A549 (cell line): ENCODE data around the gene EPS15. TPM values are rescaled to one million over a fixed set of nuclear protein-coding genes. Genes with fewer than 3 reads are reported as not detected.

Experiments
- ATAC-seq, 2 experiments: fragments of 200-7000 bp in 1 of 2; fragments of >200 bp in 1 of 2; cut with Nextera tagmentation in 1 of 2; cut with Tn5 transposase in 1 of 2; 3 replicates each; pipeline versions ENCODE4 v1.8.0 to v1.9.1; 2018 to 2020; ENCODE audit warnings: mild to moderate bottlenecking in 1 of 2, moderate library complexity in 1 of 2
- CTCF ChIA-PET: fragments of 300-600 bp; sonication (Branson Sonifier 250); formaldehyde crosslinking; extraction: SDS; loops from one replicate; lab custom pipeline; 2021; ENCODE audit warnings: antibody characterized with exemption, inconsistent platforms; lab: Yijun Ruan, JAX
- POLR2A ChIA-PET: fragments of 350-600 bp; formaldehyde crosslinking; extraction: SDS; loops from one replicate; lab custom pipeline; 2021; ENCODE audit warnings: antibody characterized with exemption, inconsistent platforms; lab: Yijun Ruan, JAX
- DNase-seq, 2 experiments: peaks; one replicate each; pipeline versions ENCODE4 v3.0.0 to v3.0.0-alpha.2; 2011 to 2016; ENCODE audit warnings: low read depth in 1 of 2, low spot score in 1 of 2
- FAIRE-seq: peaks from 2 replicates; lab custom pipeline; 2011; peaks lifted over from hg19 to GRCh38; lab: Jason Lieb, UNC
- H3K27ac ChIP-seq, 2 experiments: fragments of >200 bp; sonication (Bioruptor Twin); formaldehyde crosslinking; 3 replicates each; pipeline ENCODE4 v1.5.1; 2016 to 2017
- H3K4me1 ChIP-seq: fragments of >200 bp; sonication (Bioruptor Twin); formaldehyde crosslinking; 3 replicates; pipeline ENCODE4 v1.6.1; 2016
- H3K4me2 ChIP-seq: fragments of >200 bp; sonication (Bioruptor Twin); formaldehyde crosslinking; 3 replicates; pipeline ENCODE4 v1.6.1; 2016
- H3K4me3 ChIP-seq: fragments of >200 bp; sonication (Bioruptor Twin); formaldehyde crosslinking; 3 replicates; pipeline ENCODE4 v1.5.1; 2016
- H3K9me3 ChIP-seq: fragments of >200 bp; sonication (Bioruptor Twin); formaldehyde crosslinking; 3 replicates; pipeline ENCODE4 v1.6.1; 2016
- BHLHE40 ChIP-seq: IDR thresholded peaks from 2 replicates; pipeline ENCODE4 v1.6.1; 2012; ENCODE audit warnings: low read depth, low read length, inconsistent platforms
- CBX2 ChIP-seq: fragments of 200-600 bp; sonication (generic); IDR thresholded peaks from 2 replicates; pipeline ENCODE4 v1.6.1; 2016; ENCODE audit warnings: low read depth, mild to moderate bottlenecking, borderline replicate concordance
- CBX8 ChIP-seq: fragments of 200-600 bp; sonication (generic); IDR thresholded peaks from 2 replicates; pipeline ENCODE4 v1.6.1; 2016
- CHD2 ChIP-seq: fragments of 150-350 bp; IDR thresholded peaks from 2 replicates; pipeline ENCODE4 v1.6.1; 2014; ENCODE audit warnings: low read length; ENCODE audit not compliant: partially characterized antibody
- CTCF ChIP-seq: fragments of >200 bp; sonication (Bioruptor Twin); formaldehyde crosslinking; IDR thresholded peaks from 3 replicates; pipeline ENCODE4 v1.5.1; 2016
- E2F6 ChIP-seq: IDR thresholded peaks from 2 replicates; pipeline ENCODE4 v1.6.1; 2012; ENCODE audit warnings: low read depth, borderline replicate concordance
- FOSB ChIP-seq: fragments of 250-450 bp; sonication (Bioruptor Pico); IDR thresholded peaks from 2 replicates; pipeline ENCODE4 v1.5.0; 2020; ENCODE audit warnings: mild to moderate bottlenecking, moderate library complexity
- FOSL2 ChIP-seq, 2 experiments: fragments of 450-650 bp in 1 of 2; fragments of >200 bp in 1 of 2; sonication (Bioruptor Twin) in 1 of 2; formaldehyde crosslinking; IDR thresholded peaks; 2 replicates each; pipeline versions ENCODE4 v1.5.0 to v1.6.1; 2016 to 2020; ENCODE audit warnings: mild to moderate bottlenecking in 1 of 2, moderate library complexity in 1 of 2
- HEYL ChIP-seq: fragments of 250-450 bp; sonication (Bioruptor Pico); IDR thresholded peaks from 2 replicates; pipeline ENCODE4 v1.8.0; 2021; ENCODE audit warnings: mild to moderate bottlenecking, moderate library complexity
- JUN ChIP-seq, 2 experiments: fragments of >200 bp; sonication (Bioruptor Twin); formaldehyde crosslinking; IDR thresholded peaks; 2 replicates in 1 of 2; 3 replicates in 1 of 2; pipeline ENCODE4 v1.6.1; 2016 to 2017
- KDM5A ChIP-seq: fragments of 200-600 bp; sonication (generic); IDR thresholded peaks from 2 replicates; pipeline ENCODE4 v1.6.1; 2016; ENCODE audit warnings: antibody characterized with exemption, mild to moderate bottlenecking
- MAFK ChIP-seq: fragments of 450-650 bp; IDR thresholded peaks from 2 replicates; pipeline ENCODE4 v1.6.1; 2014; ENCODE audit not compliant: partially characterized antibody
- NFE2L2 ChIP-seq: fragments of 150-350 bp; conservative IDR thresholded peaks from 2 replicates; pipeline ENCODE4 v1.6.1; 2014; ENCODE audit warnings: low read length
- NR3C1 ChIP-seq: fragments of >200 bp; sonication (Bioruptor Twin); formaldehyde crosslinking; IDR thresholded peaks from 3 replicates; pipeline ENCODE4 v1.6.1; 2017
- POLR2AphosphoS2 ChIP-seq: conservative IDR thresholded peaks from 2 replicates; pipeline ENCODE4 v1.6.1; 2012; ENCODE audit warnings: low read length, improper control_type of control experiment, inconsistent platforms
- RARB ChIP-seq: fragments of 250-450 bp; sonication (Bioruptor Pico); IDR thresholded peaks from 2 replicates; pipeline ENCODE4 v1.8.0; 2021; ENCODE audit warnings: mild to moderate bottlenecking, moderate library complexity
- RFX5 ChIP-seq: fragments of 450-650 bp; IDR thresholded peaks from 2 replicates; pipeline ENCODE4 v1.7.1; 2014; ENCODE audit warnings: antibody characterized with exemption, mild to moderate bottlenecking, moderate library complexity
- RNF2 ChIP-seq: fragments of 200-600 bp; sonication (generic); IDR thresholded peaks from 2 replicates; pipeline ENCODE4 v1.6.1; 2016; ENCODE audit warnings: low read depth, mild to moderate bottlenecking, antibody characterized with exemption, moderate library complexity, borderline replicate concordance
- SMC3 ChIP-seq: fragments of >200 bp; sonication (Bioruptor Twin); formaldehyde crosslinking; IDR thresholded peaks from 3 replicates; pipeline ENCODE4 v1.6.1; 2018; ENCODE audit warnings: inconsistent platforms
- SREBF2 ChIP-seq: fragments of 450-650 bp; IDR thresholded peaks from 2 replicates; pipeline ENCODE4 v1.6.1; 2014; ENCODE audit warnings: mild to moderate bottlenecking, moderate library complexity
- TFCP2L1 ChIP-seq: fragments of 250-450 bp; sonication (Bioruptor Pico); IDR thresholded peaks from 2 replicates; pipeline ENCODE4 v1.5.0; 2021; ENCODE audit warnings: mild to moderate bottlenecking
- USF2 ChIP-seq: fragments of 450-650 bp; IDR thresholded peaks from 2 replicates; pipeline ENCODE4 v1.6.1; 2014; ENCODE audit warnings: antibody characterized with exemption
- ZNF302 ChIP-seq: fragments of 250-450 bp; sonication (Bioruptor Pico); IDR thresholded peaks from 2 replicates; pipeline ENCODE4 v1.9.0; 2021; ENCODE audit warnings: inconsistent platforms, mild to moderate bottlenecking, moderate library complexity
- WGBS: methylation state at CpG from one replicate; pipeline ENCODE4 v1.1.6; 2017; ENCODE audit errors: missing lambda C conversion rate; 5-methylcytosine and 5-hydroxymethylcytosine counted together
- polyA plus RNA-seq, 4 experiments: library from polyadenylated mRNA; depleted of rRNA in 3 of 4; stranded (reverse); fragments of >200 nt; fragmentation: RNase III in 1 of 4; extraction: RNeasy Plus Mini Kit Qiagen cat#74134 plus additional on column Dnase treatment in 1 of 4; gene quantifications; 2 replicates in 3 of 4; 3 replicates in 1 of 4; pipeline ENCODE4 v1.2.3, GENCODE V29; 2011 to 2017
- TF ChIP-seq, protein P1 (sequence below): IDR thresholded peaks from 2 replicates; pipeline ENCODE4 v1.6.1; 2012

The EPS15 gene
- polyA plus RNA-seq, 2 of the 4 experiments (the other 2 are of a cell fraction): 10.9 to 35.4 TPM

DNA sequence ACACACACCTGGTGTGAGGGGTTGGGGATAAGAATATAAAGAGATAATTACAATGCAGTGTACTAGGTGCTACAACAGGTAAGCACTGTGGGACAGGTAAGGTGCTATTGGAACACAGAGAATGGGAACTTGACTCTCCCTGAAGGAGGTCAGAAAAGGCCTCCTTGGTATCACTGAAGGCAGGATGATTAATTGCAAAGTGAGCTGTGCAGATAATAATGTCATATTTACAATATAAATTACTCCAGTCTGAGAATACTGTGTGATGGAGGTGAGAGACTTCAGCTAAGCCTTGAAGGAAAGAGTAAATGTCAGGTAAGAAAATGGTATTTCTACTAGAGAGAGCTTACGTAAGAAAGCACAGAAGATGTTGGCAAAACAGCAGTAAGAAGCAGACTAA, 91.6 kb downstream of the EPS15 start:
- H3K4me1 ChIP-seq: no peaks in the 10 kb centered on the region
- no peak for DNase-seq
- CTCF ChIA-PET: interaction anchor here (0.6 to 0.7 kb wide), 2 partner anchors 106 to 108 kb away, joined by 3 read pairs; no protein-coding TSS in a partner anchor
- TF ChIP-seq RNF2: no peak
- TF ChIP-seq E2F6: no peak
- TF ChIP-seq MAFK: no peak
- no peak for TF ChIP-seq NFE2L2
- TF ChIP-seq POLR2AphosphoS2: no peak
- TF ChIP-seq, all 56 proteins: peak for 0
- H3K9me3 ChIP-seq: no peaks in the 10 kb centered on the region
- H3K4me2 ChIP-seq: no peak overlapping the region
- ATAC-seq (no peak), FAIRE-seq (no peak)
- POLR2A ChIA-PET: no interaction called here
- no peak overlapping the region for H3K4me3 ChIP-seq
- WGBS: 91% methylated on average over 1 of the region's 1 CpG
- no peak overlapping the region for H3K27ac ChIP-seq

- no peak overlapping the region for H3K4me3 ChIP-seq
These were observed 93.1 kb downstream of the EPS15 start for GRCh38 chr1:51425955-51426354.

DNA sequence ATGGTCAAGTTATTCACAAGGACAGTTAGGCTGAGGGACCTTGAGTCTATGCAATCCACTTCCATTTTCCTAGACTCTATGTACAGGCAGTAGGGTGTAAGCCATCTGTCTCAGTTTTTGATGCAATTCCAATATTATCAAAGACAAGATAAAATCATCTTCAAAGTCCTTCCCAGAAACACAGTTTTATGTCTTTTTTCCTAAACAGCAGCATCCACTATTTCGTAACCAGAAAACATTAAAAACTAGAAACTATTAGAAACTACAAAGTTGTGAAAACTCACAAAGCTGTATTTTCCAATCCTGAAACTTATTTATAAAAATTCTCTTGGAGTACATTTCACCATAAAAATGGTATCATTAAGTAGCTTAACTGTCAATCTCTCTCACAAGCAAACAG, 93.8 kb downstream of the EPS15 start:
- H3K27ac ChIP-seq: no peak overlapping the region
- H3K9me3 ChIP-seq: no peaks in the 10 kb centered on the region
- ChIA-PET POLR2A (no interaction called here), CTCF (interaction anchor here (0.6 kb wide), 2 partner anchors 45 to 190 kb away, joined by 3 read pairs; no protein-coding TSS in a partner anchor)
- WGBS: 97% methylated on average over 1 of the region's 1 CpG
- ATAC-seq (no peak), DNase-seq (no peak), FAIRE-seq (no peak)
- TF ChIP-seq SMC3 (no peak), RFX5 (no peak)
- no peak overlapping the region for H3K4me2 ChIP-seq
- no peak overlapping the region for H3K4me3 ChIP-seq
- no peaks in the 10 kb centered on the region for H3K4me1 ChIP-seq

More at GRCh38 chr1:51425955-51426354, 93.1 kb downstream of the EPS15 start:
- no peak overlapping the region for H3K27ac ChIP-seq
- no peak for FAIRE-seq
- ATAC-seq: no peak
- TF ChIP-seq ZNF302 (CRISPR knock-in tag) (no peak), BHLHE40 (no peak), CBX8 (no peak), RARB (CRISPR knock-in tag) (no peak), POLR2AphosphoS2 (no peak), MAFK (no peak), CTCF (no peak), FOSB (no peak), HEYL (CRISPR knock-in tag) (no peak), JUN (IDR thresholded peaks at IDR 0.05) (no peak), CHD2 (no peak), TFCP2L1 (CRISPR knock-in tag) (no peak), CBX2 (no peak), FOSL2 (IDR thresholded peaks at IDR 0.05) (no peak), FOSL2 (CRISPR knock-in tag; IDR thresholded peaks at IDR 0.05) (no peak), USF2 (no peak), KDM5A (no peak), SREBF2 (no peak), RFX5 (no peak), NR3C1 (no peak)
- TF ChIP-seq, protein P1, sequence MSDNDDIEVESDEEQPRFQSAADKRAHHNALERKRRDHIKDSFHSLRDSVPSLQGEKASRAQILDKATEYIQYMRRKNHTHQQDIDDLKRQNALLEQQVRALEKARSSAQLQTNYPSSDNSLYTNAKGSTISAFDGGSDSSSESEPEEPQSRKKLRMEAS: no peak
- TF ChIP-seq, all 56 proteins: peak for 0
- WGBS: 78% methylated on average over 3 of the region's 3 CpGs
- POLR2A ChIA-PET: no interaction called here
- CTCF ChIA-PET: interaction anchor here (0.6 to 0.7 kb wide), 2 partner anchors 44 to 49 kb away, joined by 3 read pairs; no protein-coding TSS in a partner anchor
- H3K4me2 ChIP-seq: no peak overlapping the region
- no peak for DNase-seq
- H3K4me1 ChIP-seq: no peaks in the 10 kb centered on the region
- no peaks in the 10 kb centered on the region for H3K9me3 ChIP-seq
